ENCODE results near the gene KIF26B.

Gene KIF26B

DNA sequence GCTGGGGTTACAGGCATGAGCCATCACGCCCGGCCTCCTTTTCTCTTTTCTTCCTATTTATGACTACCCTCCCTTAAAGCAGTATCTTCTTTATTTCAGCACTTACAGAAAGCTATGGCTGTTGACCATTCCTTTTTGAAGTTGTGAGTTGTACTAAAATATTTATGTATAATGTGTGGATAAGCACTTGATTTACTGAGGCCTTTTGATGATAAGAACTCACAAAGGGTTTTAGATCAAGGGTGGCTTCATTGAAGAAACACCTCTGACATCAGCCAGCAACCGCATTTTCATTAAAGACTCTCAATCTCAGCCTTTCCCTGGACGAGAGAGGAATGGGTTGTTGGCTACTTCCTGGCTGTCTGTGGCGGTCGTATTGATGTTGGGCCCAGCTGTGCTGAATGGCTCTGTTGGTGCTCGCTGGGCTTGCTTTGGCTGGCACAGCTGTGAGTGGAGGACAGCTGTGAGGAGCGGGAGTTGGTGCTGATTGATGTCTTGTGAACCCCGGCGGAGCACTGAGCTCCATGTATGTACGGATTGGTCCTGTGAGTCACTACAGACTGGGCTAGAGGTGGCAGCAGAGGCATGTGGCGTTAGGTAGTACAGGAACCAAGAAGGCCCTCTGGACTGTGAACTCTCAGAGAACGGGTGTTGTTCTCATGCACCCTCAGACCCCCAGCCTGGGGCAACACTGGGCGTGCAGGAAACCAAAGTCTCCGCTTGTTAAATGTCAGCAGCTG, 208.8 kb downstream of the KIF26B start:
- no peak for DNase-seq

DNA sequence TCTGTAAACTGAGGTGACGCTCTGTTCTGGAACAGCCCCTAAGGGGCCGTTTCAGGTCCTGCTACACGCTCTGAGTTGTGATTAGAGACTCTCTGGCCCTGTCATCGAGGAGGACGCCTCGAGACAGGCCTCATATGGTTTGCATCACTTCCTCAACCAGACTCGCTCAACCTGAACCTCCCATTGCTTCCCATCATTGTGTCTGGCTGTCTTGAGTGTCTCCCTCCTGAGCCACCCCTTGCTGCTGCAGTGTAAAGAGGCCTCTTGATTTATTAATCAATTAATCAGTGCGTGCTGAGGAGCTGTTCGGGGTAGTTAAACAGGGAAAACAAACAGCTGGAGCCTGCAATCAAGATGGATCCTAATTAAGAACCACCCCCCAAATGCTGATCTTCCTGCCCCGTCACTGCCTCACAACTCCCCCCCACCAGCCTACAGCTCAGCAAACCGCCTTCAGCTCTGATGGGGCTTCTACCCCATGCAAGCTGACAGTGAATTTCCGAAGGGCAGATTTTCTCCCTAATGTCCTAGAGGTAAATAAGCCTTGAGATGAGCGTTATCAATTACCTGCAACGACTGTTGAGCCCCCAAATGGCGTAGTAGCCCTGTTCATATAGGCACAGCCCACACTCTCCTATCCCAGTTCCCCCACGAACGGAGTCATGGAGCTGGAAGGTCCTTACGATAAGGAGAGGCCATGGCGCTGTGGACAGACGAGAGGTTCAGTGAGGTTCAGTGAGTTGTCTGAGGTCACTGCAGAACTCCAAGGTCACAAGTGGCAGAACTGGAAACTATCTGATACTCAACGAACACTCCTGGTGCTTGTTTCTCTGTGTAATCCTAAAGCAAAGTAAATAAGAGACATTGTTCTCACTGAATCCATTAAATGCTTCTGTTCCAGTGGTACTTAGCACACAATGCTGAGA, 210.6 kb downstream of the KIF26B start:
- DNase-seq, result no peak

DNA sequence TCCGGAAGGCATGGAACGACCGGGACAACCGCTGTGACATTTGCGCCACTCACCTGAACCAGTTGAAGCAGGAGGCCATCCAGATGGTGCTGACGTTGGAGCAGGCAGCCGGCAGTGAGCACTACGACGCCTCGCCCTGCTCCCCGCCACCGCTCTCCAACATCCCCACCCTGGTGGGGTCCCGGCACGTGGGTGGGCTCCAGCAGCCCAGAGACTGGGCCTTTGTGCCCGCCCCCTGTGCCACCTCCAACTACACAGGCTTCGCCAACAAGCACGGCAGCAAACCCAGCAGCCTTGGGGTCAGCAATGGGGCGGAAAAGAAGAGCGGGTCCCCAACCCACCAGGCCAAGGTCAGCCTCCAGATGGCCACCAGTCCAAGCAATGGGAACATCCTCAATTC, 212.1 kb downstream of the KIF26B start:
- no peak for DNase-seq

- DNase-seq, result no peak
These were observed 215.5 kb downstream of the KIF26B start for GRCh38 chr1:245370175-245370825.

- no peak for DNase-seq
These were observed 216.3 kb downstream of the KIF26B start for GRCh38 chr1:245370905-245371581.

GRCh38 chr1:245373131-245373530, 218.3 kb downstream of the KIF26B start:
- DNase-seq, result no peak

DNA sequence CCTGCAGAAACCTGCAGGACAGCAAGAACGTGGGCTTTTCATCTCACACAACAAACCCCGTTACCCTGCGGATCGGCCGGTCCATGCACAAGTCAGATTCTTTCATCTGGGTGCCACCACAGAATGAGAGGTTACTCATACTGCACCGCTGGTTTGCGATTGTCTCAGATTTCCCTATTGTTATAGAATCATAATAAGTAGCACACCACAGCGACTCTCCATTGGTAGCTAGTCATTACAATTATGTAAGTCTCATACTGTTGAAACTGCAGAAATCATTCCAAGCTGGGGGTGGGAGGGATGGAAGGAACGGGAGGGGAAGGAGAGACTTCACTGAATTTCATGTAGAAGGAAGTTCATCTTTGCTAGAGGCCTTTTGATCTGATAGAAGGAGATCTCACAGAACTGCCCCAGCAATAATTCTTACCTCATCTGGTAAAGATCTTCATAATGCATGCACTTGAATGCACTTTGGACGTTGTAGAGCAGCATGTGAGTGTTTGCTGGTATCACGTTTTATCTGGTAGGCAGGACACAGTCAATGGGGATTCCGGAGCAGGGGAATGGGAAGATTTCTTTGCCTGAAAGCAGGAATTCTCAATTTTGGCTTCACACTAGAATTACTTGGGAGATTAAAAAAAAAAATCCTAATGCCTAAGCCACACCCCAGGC, 221.1 kb downstream of the KIF26B start:
- DNase-seq, result no peak

- no peak for DNase-seq
These were observed 223.1 kb downstream of the KIF26B start for GRCh38 chr1:245377854-245378253.

DNA sequence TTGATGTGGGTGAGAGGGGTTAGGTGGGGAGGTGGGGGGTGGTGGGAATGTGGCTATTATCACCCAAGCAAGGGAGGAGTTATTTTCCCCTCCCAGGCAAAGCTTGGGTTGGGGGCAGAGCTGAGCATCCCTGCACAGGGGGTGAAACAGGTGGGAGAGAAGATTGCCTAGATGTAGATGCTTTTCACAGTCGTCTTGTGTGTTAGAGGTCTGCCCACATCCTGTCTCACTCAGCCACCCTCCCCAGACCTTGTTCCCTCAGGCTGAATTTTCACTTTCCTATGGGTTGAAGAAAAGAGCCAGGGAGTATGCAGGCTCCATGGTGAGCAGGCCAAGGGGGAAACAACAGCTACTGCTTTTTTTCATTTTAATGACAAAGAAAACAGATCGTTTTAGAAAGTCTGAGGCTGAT, 223.5 kb downstream of the KIF26B start:
- DNase-seq, result no peak

DNA sequence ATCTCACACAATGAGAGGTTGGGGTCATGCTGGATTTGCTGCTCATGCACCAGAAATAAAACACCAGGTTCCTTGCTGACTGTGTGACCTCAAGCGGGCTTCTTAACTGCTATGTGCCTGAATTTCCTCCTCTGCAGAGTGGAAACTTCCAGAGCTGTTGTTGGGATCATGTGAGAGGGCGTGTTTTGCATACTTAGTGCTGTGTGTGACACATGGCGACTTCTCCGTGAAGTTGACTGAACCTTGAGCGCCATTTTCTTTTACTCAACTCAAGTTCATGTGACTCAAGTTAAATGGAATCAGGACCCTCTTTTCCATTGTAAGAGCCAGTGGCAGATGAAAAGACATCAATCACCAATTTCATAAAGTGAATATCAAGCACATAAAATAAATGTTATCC, 224.0 kb downstream of the KIF26B start:
- DNase-seq, result no peak

GRCh38 chr1:245380790-245381535, 226.2 kb downstream of the KIF26B start:
- no peak for DNase-seq

DNA sequence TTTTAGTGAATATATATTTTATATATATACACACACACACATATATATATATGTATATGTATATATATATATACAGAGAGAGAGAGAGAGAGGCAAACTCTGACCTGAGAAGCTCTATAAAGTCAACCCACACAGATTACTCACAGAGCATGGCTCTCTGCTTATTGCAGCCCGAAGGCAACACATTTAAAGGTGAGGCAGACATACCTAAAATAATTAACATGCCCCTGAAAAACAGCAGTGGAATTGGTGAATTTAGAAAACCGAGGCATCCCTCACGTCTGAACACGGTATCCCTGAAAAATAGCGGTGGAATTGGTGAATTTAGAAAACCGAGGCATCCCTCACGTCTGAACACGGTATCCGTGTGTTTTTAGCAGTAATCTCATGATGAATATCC, 228.2 kb downstream of the KIF26B start:
- DNase-seq, result no peak

DNA sequence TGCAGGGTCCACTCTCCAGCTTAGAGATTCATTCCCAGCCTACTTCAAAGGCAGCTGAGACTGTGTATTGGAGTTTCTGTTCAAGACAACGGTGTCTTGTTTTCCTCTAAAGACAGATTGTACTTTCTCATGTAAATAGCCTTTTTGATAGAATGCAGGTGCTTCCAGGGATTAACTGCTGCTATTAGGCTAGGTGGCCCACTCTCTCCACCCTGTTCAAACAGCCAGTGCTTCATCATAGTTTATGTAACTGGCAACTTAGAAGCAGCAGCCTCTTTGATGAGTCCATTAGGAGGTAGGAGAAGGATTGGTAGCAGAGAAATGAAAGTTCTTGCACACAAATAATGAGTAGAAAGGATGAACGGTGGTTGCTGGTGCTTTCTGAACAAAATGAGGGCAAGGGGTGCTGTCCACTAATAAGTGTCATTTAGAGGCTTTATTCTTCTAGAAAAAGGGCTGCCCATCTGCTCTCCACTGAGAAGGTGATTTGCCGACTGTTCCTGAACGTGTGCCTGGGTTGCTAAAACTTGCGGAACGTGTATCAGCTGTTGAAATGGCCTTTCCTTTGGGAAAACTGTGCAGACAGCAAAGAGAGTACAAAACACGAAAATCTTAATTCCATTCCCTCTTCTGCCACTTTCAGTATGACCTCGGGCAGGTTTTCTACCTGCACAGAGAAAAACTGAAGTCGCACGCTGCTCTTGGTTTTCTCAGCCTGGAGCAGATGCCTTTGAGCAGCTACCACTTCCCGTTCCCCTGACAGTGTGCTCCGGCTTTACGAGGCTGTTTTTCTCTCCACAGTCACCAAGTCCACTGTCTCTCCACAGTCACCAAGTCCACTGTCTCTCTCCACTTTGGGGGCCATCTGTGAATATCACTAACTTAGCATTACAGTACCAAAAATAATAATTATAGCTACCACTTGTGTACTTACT, 228.9 kb downstream of the KIF26B start:
- DNase-seq, result no peak

DNA sequence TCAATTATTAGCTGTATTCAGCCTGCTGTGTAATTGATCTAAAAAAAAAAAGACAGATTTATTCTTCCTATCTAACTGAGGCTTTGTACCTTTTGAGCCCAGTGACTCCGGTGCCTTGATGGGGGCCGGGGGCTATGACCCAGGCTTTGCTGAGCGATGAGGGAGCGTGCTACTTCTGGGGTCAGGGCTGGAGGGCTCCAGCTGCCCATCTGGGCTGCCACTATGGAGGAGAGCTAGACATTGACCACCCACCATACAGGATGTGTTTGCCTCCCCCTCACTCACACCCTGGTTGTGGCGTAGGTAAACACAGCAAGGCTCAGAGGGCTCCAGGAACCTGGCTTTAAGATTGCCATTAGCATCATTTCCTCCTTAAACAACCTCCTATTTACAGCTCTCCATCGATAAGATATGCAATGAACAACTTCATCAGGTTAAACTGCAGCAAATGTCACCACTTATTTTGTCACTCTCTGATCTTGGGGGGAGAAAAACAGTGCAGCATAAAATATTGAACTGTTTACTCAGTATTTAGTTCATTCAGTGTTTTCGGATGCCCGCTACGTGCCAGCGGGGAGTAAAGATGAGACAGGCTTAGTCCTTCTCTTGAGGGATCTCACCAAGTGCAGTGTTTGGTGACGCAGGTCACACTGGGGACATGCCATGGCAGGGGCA, 231.6 kb downstream of the KIF26B start:
- no peak for DNase-seq

DNA sequence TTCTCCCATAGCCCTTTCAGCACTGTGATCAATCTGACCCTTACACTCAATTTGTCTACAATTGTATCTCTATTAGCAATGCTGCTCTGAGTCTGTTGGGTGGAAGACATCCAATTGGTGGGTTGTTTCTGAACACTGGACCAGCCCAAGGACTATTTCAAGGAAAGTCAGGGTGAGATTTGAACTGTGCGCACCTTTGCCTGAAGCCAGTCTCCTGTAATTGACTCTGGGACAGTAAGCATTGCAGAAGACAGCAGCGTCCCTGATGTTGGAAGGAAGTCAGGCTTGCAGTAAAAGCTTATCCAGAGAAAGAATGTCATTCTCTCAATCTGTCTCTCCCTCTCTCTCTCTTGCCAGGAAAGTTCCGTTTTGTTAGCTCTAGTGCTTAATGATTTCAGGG, 233.9 kb downstream of the KIF26B start:
- DNase-seq, result no peak

DNA sequence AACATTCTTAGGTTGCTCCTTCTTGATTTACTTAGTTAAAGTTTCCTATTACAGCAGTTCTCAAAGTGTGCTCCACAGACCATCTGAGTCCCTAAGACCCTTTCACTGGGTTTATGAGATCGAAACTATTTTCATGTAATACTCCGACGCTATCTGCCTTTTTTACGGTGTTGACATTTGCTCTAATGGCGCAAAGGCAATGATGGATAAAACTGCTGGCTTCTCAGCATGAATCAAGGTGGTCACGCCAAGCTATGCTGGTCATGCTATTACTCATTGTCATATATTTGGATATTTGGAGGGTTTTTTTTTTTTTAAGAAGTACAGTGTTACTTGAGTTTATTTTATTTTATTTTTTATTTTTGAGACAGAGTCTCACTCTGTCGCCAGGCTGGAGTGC, 235.1 kb downstream of the KIF26B start:
- DNase-seq, result no peak

GRCh38 chr1:245390975-245391374, 236.2 kb downstream of the KIF26B start:
- no peak for DNase-seq

- DNase-seq, result no peak
These were observed 238.9 kb downstream of the KIF26B start for GRCh38 chr1:245393694-245394093.

GRCh38 chr1:245395680-245396079, 240.9 kb downstream of the KIF26B start:
- no peak for DNase-seq

DNA sequence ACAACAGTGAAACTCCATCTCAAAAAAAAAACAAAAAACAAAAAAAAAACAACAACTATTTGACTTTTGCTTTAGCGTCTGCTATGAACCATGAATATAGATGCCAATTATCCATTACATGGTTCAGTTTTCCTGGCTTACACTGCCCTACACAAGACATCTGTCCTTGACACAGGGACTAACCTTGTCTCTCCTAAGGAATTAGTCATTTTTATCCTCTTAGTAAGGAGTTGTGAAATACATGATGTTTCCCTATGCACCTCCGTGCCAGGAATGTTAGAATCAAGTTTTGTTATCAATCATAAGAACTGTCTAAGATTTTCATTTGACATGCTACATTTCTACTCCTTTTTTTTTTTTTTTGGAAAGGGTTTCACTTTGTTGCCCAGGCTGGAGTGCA, 241.8 kb downstream of the KIF26B start:
- no peak for DNase-seq
